GM12892 (cell line): ENCODE measurements around the gene VOPP1.

Source experiments
- POLR2A ChIP-seq: IDR thresholded peaks from 2 replicates; pipeline ENCODE4 v1.6.1; 2011; ENCODE audit warnings: low read depth, low read length, control low read depth
- TAF1 ChIP-seq: IDR thresholded peaks from 2 replicates; pipeline ENCODE4 v1.6.1; 2011; ENCODE audit warnings: low read depth, mild to moderate bottlenecking, control low read depth, low read length, borderline replicate concordance

GRCh38 chr7:55572378-55573233 is at the start of gene VOPP1:
- TF ChIP-seq POLR2A (no peak), TAF1 (no peak)
